Ovary (tissue), 3 donors: Measurements from ENCODE around the gene UBXN6.

Experiments used
- CTCF ChIP-seq, 3 donors: fragments of 450-650 bp in 2 of 3; fragments of 200-600 bp in 1 of 3; IDR thresholded peaks; one replicate each; pipeline versions ENCODE4 v1.5.1 to v1.8.0; 2016 to 2022; ENCODE audit warnings: antibody characterized with exemption in 3 of 3, mild to moderate bottlenecking in 1 of 3
- POLR2A ChIP-seq: fragments of 450-650 bp; IDR thresholded peaks from one replicate; pipeline ENCODE4 v1.6.1; 2017; ENCODE audit warnings: antibody characterized with exemption, mild to moderate bottlenecking, moderate library complexity
- donor health status: DM: no; HTN: no; CAD: no.

- TF ChIP-seq POLR2A (no peak), CTCF (IDR thresholded peaks at IDR 0.05) (no peak)
These were observed 60.4 kb downstream of the UBXN6 start for GRCh38 chr19:4396949-4397783.
